ENCODE measurements around the gene KNL1.
"Not testable (repeated sequence)": the region's sequence is repeated elsewhere in the genome, so short reads cannot be mapped to it uniquely, and the experiment has no call there.

KNL1 gene

DNA sequence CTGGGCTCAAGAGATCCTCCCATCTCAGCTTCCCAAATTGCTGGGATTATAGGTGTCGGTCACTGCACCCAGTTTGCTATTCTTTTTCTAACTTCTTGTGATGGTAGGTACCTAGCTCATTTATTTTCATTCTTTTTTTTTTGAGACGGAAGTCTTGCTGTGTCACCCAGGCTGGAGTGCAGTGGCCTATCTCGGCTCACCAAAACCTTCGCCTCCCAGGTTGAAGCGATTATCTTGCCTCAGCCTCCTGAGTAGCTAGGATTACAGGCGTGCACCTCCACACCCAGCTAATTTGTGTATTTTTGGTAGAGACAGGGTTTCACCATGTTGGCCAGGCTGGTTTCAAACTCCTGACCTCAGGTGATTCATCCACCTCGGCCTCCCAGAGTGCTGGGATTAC, 70.9 kb downstream of the KNL1 start:
- no peak for DNase-seq (ENCODE audit: low read depth)

DNA sequence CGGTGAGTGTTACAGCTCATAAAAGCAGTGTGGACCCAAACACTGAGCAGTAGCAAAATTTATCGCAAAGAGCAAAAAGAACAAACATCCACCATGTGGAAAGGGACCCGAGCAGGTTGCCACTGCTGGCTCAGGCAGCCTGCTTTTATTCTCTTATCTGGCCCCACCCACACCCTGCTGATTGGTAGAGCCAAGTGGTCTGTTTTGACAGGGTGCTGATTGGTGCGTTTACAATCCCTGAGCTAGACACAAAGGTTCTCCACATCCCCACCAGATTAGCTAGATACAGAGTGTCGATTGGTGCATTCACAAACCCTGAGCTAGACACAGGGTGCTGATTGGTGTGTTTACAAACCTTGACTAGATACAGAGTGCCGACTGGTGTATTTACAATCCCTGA, 82.2 kb downstream of the KNL1 start:
- not testable (repeated sequence) for DNase-seq (ENCODE audit: low read depth)

DNA sequence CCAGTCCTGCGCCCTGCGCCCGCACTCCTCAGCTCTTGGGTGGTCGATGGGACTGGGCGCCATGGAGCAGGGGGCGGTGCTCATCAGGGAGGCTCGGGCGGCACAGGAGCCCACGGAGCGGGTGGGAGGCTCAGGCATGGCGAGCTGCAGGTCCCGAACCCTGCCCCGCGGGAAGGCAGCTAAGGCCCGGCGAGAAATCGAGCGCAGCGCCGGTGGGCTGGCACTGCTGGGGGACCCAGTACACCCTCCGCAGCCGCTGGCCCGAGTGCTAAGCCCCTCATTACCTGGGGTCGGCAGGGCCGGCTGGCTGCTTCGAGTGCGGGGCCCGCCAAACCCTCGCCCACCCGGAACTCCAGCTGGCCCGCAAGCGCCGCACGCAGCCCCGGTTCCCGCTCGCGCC, 82.9 kb downstream of the KNL1 start:
- DNase-seq (ENCODE audit: low read depth), result not testable (repeated sequence)

- no peak for DNase-seq (ENCODE audit: low read depth)
These were observed 86.1 kb downstream of the KNL1 start for GRCh38 chr15:40680151-40680550.

DNA sequence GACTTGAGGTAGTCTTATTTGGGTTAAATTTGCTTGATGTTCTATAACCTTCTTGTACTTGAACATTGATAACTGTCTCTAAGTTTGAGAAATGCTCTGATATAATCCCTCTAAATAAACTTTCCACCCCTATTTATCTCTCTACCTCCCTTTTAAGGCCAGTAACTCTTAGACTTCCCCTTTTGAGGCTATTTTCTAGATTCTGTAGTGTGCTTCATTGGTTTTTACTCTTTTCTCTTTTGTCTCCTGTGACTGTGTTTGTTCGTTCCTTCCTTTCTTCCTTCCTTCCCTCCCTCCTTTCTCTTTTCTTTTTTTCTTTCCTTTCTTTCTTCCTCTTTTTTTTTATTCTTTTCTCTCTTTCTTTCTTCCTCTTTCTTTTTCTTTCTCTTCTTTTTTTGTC, 86.9 kb downstream of the KNL1 start:
- DNase-seq (ENCODE audit: low read depth), result not testable (repeated sequence)

DNA sequence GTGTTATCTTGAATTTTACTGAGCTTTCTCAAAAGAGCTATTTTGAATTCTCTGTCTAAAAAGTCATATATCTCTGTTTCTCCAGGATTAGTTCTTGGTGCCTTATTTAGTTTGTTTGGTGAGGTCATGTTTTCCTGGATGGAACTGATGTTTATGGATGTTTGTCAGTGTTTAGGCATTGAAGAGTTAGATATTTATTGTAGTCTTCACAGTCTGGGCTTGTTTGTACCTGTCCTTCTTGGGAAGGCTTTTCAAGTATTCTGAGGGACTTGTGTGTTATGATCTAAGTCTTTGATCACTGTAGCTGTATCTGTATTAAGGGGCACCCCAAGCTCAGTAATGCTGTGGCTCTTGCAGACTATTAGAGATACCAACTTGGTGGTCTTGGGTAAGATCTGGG, 90.3 kb downstream of the KNL1 start:
- no peak for DNase-seq (ENCODE audit: low read depth)

- no peak for DNase-seq (ENCODE audit: low read depth)
These were observed 91.3 kb downstream of the KNL1 start for GRCh38 chr15:40685376-40685775.

- no peak for DNase-seq (ENCODE audit: low read depth)
These were observed 95.1 kb downstream of the KNL1 start for GRCh38 chr15:40688932-40689799.

DNA sequence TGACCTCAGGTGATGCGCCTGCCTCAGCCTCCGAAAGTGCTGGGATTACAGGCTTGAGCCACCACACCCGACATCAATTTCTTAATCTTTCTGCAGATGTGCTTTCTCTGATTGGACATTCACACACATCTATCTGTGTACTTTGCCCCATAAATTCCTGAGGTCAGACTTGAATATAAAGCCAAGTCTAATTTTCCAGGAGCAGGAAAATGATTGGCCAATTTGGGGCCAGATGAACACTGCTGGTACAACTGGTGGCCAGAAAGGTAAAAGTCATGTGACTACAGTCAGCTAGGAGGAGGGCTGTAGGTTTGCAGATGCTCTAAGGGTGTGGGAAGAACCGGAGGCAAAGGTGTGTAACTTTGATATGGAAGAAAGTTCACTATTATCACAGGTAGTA, 97.7 kb downstream of the KNL1 start:
- no peak for DNase-seq (ENCODE audit: low read depth)

DNA sequence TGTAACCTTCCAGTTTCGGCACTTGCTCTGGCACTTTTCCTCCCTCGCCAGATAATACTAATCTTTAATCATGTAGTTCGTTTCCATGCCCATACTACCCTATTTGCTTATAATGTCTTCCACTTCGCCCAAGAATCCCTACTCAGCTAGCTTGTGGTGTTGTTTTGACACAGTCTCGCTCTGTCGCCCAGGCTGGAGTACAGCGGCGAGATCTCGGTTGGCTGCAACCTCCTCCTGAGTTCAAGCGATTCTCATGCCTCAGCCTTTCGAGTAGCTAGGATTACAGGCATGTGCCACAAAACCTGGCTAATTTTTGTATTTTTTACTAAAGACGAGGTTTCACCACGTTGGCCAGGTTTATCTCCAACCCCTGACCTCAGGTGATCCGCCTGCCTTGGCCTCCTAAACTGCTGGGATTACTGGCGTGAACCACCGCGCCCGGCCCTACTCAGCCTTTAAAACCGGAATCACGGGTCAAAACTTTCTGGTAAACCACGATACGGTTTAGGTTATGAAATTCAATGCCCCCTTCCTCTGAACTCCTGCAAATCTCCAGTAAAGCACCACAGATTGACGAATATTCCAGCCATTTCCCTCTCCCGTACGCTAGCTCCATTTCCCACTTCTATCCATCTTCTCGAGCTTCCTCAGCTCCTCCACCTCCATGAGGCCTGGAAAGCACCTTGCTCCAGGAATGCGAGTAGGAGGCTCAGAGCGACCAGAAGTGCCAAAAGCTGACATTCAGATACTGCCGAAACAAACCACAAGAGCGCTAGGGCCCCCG, 100.0 kb downstream of the KNL1 start:
- no peak for DNase-seq (ENCODE audit: low read depth)

DNA sequence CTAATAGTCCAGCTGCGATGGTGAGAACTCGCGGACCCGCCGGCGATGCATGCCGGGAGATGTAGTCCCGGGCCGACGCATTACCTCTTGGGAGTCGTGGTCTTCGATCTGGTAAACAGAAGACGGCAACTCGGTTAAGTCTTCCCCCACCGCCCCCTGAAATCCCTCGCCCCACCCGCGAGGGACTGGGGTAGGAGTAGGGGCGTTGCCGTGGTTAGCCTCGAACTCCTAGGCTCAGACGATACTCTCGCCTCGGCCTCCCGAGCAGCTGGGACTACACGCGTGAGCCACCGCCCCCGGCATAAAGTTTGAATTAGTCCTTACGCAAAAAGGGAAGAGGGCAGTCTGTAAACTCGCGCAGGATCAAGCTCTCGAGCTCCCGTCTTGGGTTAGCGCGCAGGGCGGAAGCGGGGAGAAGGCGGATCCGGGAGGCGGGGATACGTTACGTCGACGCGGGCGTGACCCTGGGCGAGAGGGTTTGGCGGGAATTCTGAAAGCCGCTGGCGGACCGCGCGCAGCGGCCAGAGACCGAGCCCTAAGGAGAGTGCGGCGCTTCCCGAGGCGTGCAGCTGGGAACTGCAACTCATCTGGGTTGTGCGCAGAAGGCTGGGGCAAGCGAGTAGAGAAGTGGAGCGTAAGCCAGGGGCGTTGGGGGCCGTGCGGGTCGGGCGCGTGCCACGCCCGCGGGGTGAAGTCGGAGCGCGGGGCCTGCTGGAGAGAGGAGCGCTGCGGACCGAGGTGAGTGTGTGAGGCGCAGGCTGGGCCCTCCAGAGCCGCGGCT, 100.8 kb downstream of the KNL1 start, which contains the start of gene RAD51:
TSS of gene RAD51 (plus strand) at position 487 of the 781 bp plus-strand sequence. CDS start 3,585 bp downstream, outside the sequence.
- peak; percentile 87 for DNase-seq (ENCODE audit: low read depth)

GRCh38 chr15:40695469-40695890, 101.4 kb downstream of the KNL1 start:
- DNase-seq (ENCODE audit: low read depth), result no peak

GRCh38 chr15:40696228-40696627, 102.2 kb downstream of the KNL1 start:
- DNase-seq (ENCODE audit: low read depth), result no peak

GRCh38 chr15:40697916-40698315, 103.9 kb downstream of the KNL1 start:
- DNase-seq (ENCODE audit: low read depth), result no peak

- no peak for DNase-seq (ENCODE audit: low read depth)
These were observed 108.0 kb downstream of the KNL1 start for GRCh38 chr15:40702077-40702476.

DNA sequence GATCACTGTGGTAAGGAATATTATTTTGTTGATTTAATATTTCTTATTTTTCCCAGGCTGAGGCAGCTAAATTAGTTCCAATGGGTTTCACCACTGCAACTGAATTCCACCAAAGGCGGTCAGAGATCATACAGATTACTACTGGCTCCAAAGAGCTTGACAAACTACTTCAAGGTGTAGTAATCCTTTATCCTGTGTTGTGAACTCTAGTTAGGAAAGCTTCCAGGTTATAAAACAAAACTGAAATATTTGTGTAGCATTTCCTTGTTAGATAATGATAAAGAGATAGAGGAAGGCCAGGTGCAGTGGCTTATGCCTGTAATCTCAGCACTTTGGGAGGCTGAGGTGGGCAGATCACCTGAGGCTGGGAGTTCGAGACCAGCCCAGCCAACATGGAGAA, 112.1 kb downstream of the KNL1 start:
- DNase-seq (ENCODE audit: low read depth), result no peak

Data from fibroblast of the conjunctiva (primary cell).